Panc1 (cell line): ENCODE measurements around the gene XCR1. TPM values are rescaled to one million over a fixed set of nuclear protein-coding genes. Genes with fewer than 3 reads are reported as not detected.

Source experiments
- ATAC-seq: fragments of 200-7000 bp; cut with Tn5 transposase; 2 replicates; pipeline ENCODE4 v1.9.1; 2020; ENCODE audit warnings: mild to moderate bottlenecking, moderate library complexity
- BruUV-seq: library from RNA; stranded (reverse); fragments of 400-500 nt; replicated peaks from 2 replicates; lab custom pipeline; 2021; lab: Mats Ljungman, UMichigan
- CTCF ChIA-PET: fragments of 300-600 bp; sonication (Branson Sonifier 250); formaldehyde crosslinking; loops from one replicate; lab custom pipeline; 2022; ENCODE audit warnings: antibody characterized with exemption; lab: Charles Lee
- POLR2A ChIA-PET: fragments of 300-600 bp; sonication (Branson Sonifier 250); formaldehyde crosslinking; loops from one replicate; lab custom pipeline; 2022; ENCODE audit warnings: antibody characterized with exemption; lab: Charles Lee
- DNase-seq: peaks from one replicate; pipeline ENCODE4 v3.0.0-alpha.2; 2010; ENCODE audit warnings: low read depth, low spot score
- H3K27ac ChIP-seq: 2 replicates; pipeline ENCODE4 v1.5.1; 2011; ENCODE audit warnings: mild to moderate bottlenecking, low read length, inconsistent platforms
- H3K27me3 ChIP-seq: fragments of 200-500 bp; sonication (Bioruptor generic); 2 replicates; pipeline ENCODE4 v1.6.0; 2014; ENCODE audit warnings: low read length, inconsistent platforms; ENCODE audit not compliant: control insufficient read depth, insufficient read depth
- H3K36me3 ChIP-seq: fragments of 200-500 bp; sonication (Bioruptor generic); 2 replicates; pipeline ENCODE4 v1.5.1; 2014; ENCODE audit warnings: inconsistent platforms, mild to moderate bottlenecking, low read length, moderate library complexity; ENCODE audit not compliant: control insufficient read depth, insufficient read depth
- H3K4me1 ChIP-seq: 2 replicates; pipeline ENCODE4 v1.5.1; 2011; ENCODE audit warnings: inconsistent platforms, mild to moderate bottlenecking, low read length, moderate library complexity; ENCODE audit not compliant: control insufficient read depth, insufficient read depth
- H3K4me3 ChIP-seq, 2 experiments: 2 replicates each; pipeline ENCODE4 v1.5.1; 2011 to 2012; ENCODE audit warnings: low read depth in 2 of 2, low read length in 2 of 2, mild to moderate bottlenecking in 2 of 2, inconsistent platforms in 1 of 2, moderate library complexity in 1 of 2
- H3K9me3 ChIP-seq: fragments of 200-500 bp; sonication (Bioruptor generic); 2 replicates; pipeline ENCODE4 v1.5.1; 2014; ENCODE audit warnings: low read depth, mild to moderate bottlenecking, inconsistent platforms, low read length, moderate library complexity; ENCODE audit not compliant: control insufficient read depth, insufficient read depth
- CTCF ChIP-seq: fragments of 450-650 bp; IDR thresholded peaks from 2 replicates; pipeline ENCODE4 v1.5.1; 2017; ENCODE audit warnings: mild to moderate bottlenecking
- POLR2AphosphoS5 ChIP-seq: IDR thresholded peaks from 2 replicates; pipeline ENCODE4 v1.6.1; 2012; ENCODE audit warnings: mild to moderate bottlenecking, low read depth, low read length, moderate library complexity
- REST ChIP-seq, 2 experiments: IDR thresholded peaks; 2 replicates each; pipeline ENCODE4 v1.6.1; 2011 to 2012; ENCODE audit warnings: low read depth in 2 of 2, control low read depth in 1 of 2, low read length in 1 of 2, mild to moderate bottlenecking in 1 of 2, moderate library complexity in 1 of 2; ENCODE audit not compliant: insufficient read depth in 1 of 2
- SIN3A ChIP-seq: IDR thresholded peaks from 2 replicates; pipeline ENCODE4 v1.6.1; 2012; ENCODE audit warnings: low read depth, mild to moderate bottlenecking, low read length, moderate library complexity, borderline replicate concordance; ENCODE audit not compliant: insufficient read depth
- TCF7L2 ChIP-seq: IDR thresholded peaks from 2 replicates; pipeline ENCODE4 v1.6.1; 2011; ENCODE audit warnings: mild to moderate bottlenecking, low read depth, low read length, inconsistent platforms
- in situ Hi-C: cut with HindIII; loops from 2 replicates; pipeline ENCODE4 v1.10.0; 2016; ENCODE audit warnings: low sequenced_read_pairs, low pct_unique_long_range_greater_than_20kb
- intact Hi-C: fragments of 100-400 bp; cut with micrococcal nuclease; formaldehyde crosslinking; loops from one replicate; pipeline ENCODE4 v1.10.0; 2022; ENCODE audit not compliant: unreplicated experiment
- total RNA-seq: library from RNA; stranded (reverse); gene quantifications from one replicate; pipeline ENCODE4 v1.2.1, GENCODE V29; 2021; ENCODE audit not compliant: unreplicated experiment

XCR1 gene
- total RNA-seq, 1 experiment from 2014 or later: not detected

GRCh38 chr3:46022909-46023785 lies 4.1 kb downstream of the XCR1 start:
- ChIA-PET CTCF (no interaction called here), POLR2A (interaction anchor here (0.7 kb wide), 1 partner anchor 926 kb away, joined by 3 read pairs; no protein-coding TSS in a partner anchor)
- Histone ChIP-seq H3K36me3 (no peaks in the 10 kb centered on the region), H3K4me3 (no peak overlapping the region), H3K9me3 (no peaks in the 10 kb centered on the region), H3K27ac (no peak overlapping the region), H3K4me1 (no peaks in the 10 kb centered on the region), H3K27me3 (no peaks in the 10 kb centered on the region)
- intact Hi-C loops: no loop called here
- DNase-seq (no peak), ATAC-seq (no peak)
- no peak for TF ChIP-seq SIN3A
- no peak for TF ChIP-seq REST (IDR thresholded peaks at IDR 0.05; ENCODE audit: insufficient read depth in 1 of 2, low read depth in 2 of 2, low read length in 1 of 2)
- no peak for TF ChIP-seq TCF7L2
- TF ChIP-seq CTCF: no peak
- no peak for TF ChIP-seq POLR2AphosphoS5
- in situ Hi-C loops: no loop called here
- BruUV-seq: no TSS peak

- no TSS peak for BruUV-seq
- H3K27ac ChIP-seq: no peak overlapping the region
These were observed 5.8 kb downstream of the XCR1 start for GRCh38 chr3:46021516-46021915.

More at GRCh38 chr3:46021516-46021915, 5.8 kb downstream of the XCR1 start:
- POLR2A ChIA-PET: no interaction called here
- H3K36me3 ChIP-seq: no peaks in the 10 kb centered on the region
- TF ChIP-seq SIN3A: no peak
- no peak for TF ChIP-seq REST (IDR thresholded peaks at IDR 0.05; ENCODE audit: insufficient read depth in 1 of 2, low read depth in 2 of 2, low read length in 1 of 2)
- TF ChIP-seq POLR2AphosphoS5: no peak
- intact Hi-C loops (no loop called here), in situ Hi-C loops (no loop called here)
- H3K27me3 ChIP-seq: no peaks in the 10 kb centered on the region
- H3K4me1 ChIP-seq: no peaks in the 10 kb centered on the region
- CTCF ChIA-PET: no interaction called here
- ATAC-seq (no peak), DNase-seq (no peak)
- H3K4me3 ChIP-seq: no peak overlapping the region
- H3K9me3 ChIP-seq: no peaks in the 10 kb centered on the region
